Neural cell (in vitro differentiated cells): ENCODE measurements around the gene DNM1L. TPM values are rescaled to one million over a fixed set of nuclear protein-coding genes. Genes with fewer than 3 reads are reported as not detected.

Source experiments
- H2AFZ ChIP-seq: fragments of 200-600, 300-800 bp; sonication (generic), shearing (Covaris generic); 2 replicates; pipeline ENCODE4 v1.6.0; 2014; ENCODE audit warnings: low read depth, mild to moderate bottlenecking, antibody characterized with exemption, low read length, moderate library complexity
- H3F3A ChIP-seq: fragments of 200-600 bp; shearing (Covaris generic); 2 replicates; pipeline ENCODE4 v1.6.1; 2016; ENCODE audit warnings: mild to moderate bottlenecking, moderate library complexity, mixed read lengths, antibody characterized with exemption, low read length; ENCODE audit not compliant: insufficient read depth, poor library complexity, severe bottlenecking
- H3K27ac ChIP-seq: fragments of 200-600, 300-800 bp; sonication (generic), shearing (Covaris generic); 2 replicates; pipeline ENCODE4 v1.5.1; 2014; ENCODE audit warnings: mild to moderate bottlenecking, low read length, moderate library complexity
- H3K27me3 ChIP-seq: fragments of 300-800, 200-600 bp; sonication (generic), shearing (Covaris generic); 2 replicates; pipeline ENCODE4 v1.6.0; 2014; ENCODE audit warnings: mild to moderate bottlenecking, low read depth, low read length, moderate library complexity; ENCODE audit not compliant: insufficient read depth
- H3K36me3 ChIP-seq: fragments of 300-800, 200-600 bp; sonication (generic), shearing (Covaris generic); 2 replicates; pipeline ENCODE4 v1.5.1; 2014; ENCODE audit warnings: mild to moderate bottlenecking, antibody characterized with exemption, low read length, moderate library complexity; ENCODE audit not compliant: insufficient read depth
- H3K4me2 ChIP-seq: fragments of 300-800, 200-600 bp; sonication (generic), shearing (Covaris generic); 2 replicates; pipeline ENCODE4 v1.6.0; 2014; ENCODE audit warnings: mild to moderate bottlenecking, low read length
- H3K4me3 ChIP-seq: fragments of 300-800, 200-600 bp; sonication (generic), shearing (Covaris generic); 2 replicates; pipeline ENCODE4 v1.5.1; 2014; ENCODE audit warnings: mild to moderate bottlenecking, low read length, moderate library complexity
- H3K79me2 ChIP-seq: fragments of 200-600 bp; shearing (Covaris generic); replicated peaks from 2 replicates; pipeline ENCODE4 v1.6.0; 2014; ENCODE audit warnings: mild to moderate bottlenecking, low read length, moderate library complexity; ENCODE audit not compliant: insufficient read depth
- H3K9ac ChIP-seq: fragments of 300-800, 200-600 bp; sonication (generic), shearing (Covaris generic); 2 replicates; pipeline ENCODE4 v1.6.1; 2016; ENCODE audit warnings: mild to moderate bottlenecking, low read length, mixed read lengths
- H3K9me2 ChIP-seq: fragments of 200-600 bp; shearing (Covaris generic); 2 replicates; pipeline ENCODE4 v1.6.1; 2016; ENCODE audit warnings: mild to moderate bottlenecking, low read length, mixed read lengths; ENCODE audit not compliant: insufficient read depth
- H3K9me3 ChIP-seq: fragments of 200-600, 300-800 bp; sonication (generic), shearing (Covaris generic); 2 replicates; pipeline ENCODE4 v1.6.1; 2016; ENCODE audit warnings: mild to moderate bottlenecking, mixed run types, low read length, moderate library complexity, mixed read lengths
- H4K20me1 ChIP-seq: fragments of 200-600 bp; shearing (Covaris generic); 2 replicates; pipeline ENCODE4 v1.6.1; 2016; ENCODE audit warnings: mild to moderate bottlenecking, mixed run types; ENCODE audit not compliant: insufficient read depth
- EP300 ChIP-seq: fragments of 450-650 bp; conservative IDR thresholded peaks from 2 replicates; pipeline ENCODE4 v1.6.1; 2014; ENCODE audit warnings: antibody characterized with exemption, mild to moderate bottlenecking, moderate library complexity; ENCODE audit not compliant: poor library complexity, severe bottlenecking
- EZH2 ChIP-seq: fragments of 200-600, 300-800 bp; shearing (Covaris generic), sonication (generic); IDR thresholded peaks from 2 replicates; pipeline ENCODE4 v1.6.1; 2014; ENCODE audit warnings: antibody characterized with exemption, low read length, borderline replicate concordance, mild to moderate bottlenecking; ENCODE audit not compliant: insufficient read depth, poor library complexity, severe bottlenecking
- MXI1 ChIP-seq: fragments of 450-650 bp; conservative IDR thresholded peaks from 2 replicates; pipeline ENCODE4 v1.6.1; 2014; ENCODE audit warnings: antibody characterized with exemption, mild to moderate bottlenecking; ENCODE audit not compliant: poor library complexity, severe bottlenecking
- POLR2AphosphoS5 ChIP-seq: IDR thresholded peaks from 2 replicates; pipeline ENCODE4 v1.6.1; 2012
- RAD21 ChIP-seq: fragments of 450-650 bp; conservative IDR thresholded peaks from 2 replicates; pipeline ENCODE4 v1.6.1; 2014; ENCODE audit warnings: antibody characterized with exemption, mild to moderate bottlenecking, moderate library complexity
- SMC3 ChIP-seq: fragments of 450-650 bp; conservative IDR thresholded peaks from 2 replicates; pipeline ENCODE4 v1.6.1; 2014; ENCODE audit warnings: antibody characterized with exemption, mild to moderate bottlenecking, moderate library complexity; ENCODE audit not compliant: poor library complexity
- TAF1 ChIP-seq: IDR thresholded peaks from 2 replicates; pipeline ENCODE4 v1.6.1; 2012; ENCODE audit warnings: low read depth
- polyA plus RNA-seq: library from polyadenylated mRNA; depleted of rRNA; stranded (reverse); fragments of >200 nt; gene quantifications from 2 replicates; pipeline ENCODE4 v1.2.3, GENCODE V29; 2014
- TF ChIP-seq, protein P1 (sequence below): fragments of 450-650 bp; IDR thresholded peaks from 2 replicates; pipeline ENCODE4 v1.5.1; 2014; ENCODE audit warnings: antibody characterized with exemption, mild to moderate bottlenecking, moderate library complexity; ENCODE audit not compliant: poor library complexity, severe bottlenecking
- TF ChIP-seq, protein P2 (sequence below): IDR thresholded peaks from 2 replicates; pipeline ENCODE4 v1.6.1; 2012; ENCODE audit warnings: borderline replicate concordance

DNM1L gene
- polyA plus RNA-seq, 1 donor from 2014 or later: 182 TPM

DNA sequence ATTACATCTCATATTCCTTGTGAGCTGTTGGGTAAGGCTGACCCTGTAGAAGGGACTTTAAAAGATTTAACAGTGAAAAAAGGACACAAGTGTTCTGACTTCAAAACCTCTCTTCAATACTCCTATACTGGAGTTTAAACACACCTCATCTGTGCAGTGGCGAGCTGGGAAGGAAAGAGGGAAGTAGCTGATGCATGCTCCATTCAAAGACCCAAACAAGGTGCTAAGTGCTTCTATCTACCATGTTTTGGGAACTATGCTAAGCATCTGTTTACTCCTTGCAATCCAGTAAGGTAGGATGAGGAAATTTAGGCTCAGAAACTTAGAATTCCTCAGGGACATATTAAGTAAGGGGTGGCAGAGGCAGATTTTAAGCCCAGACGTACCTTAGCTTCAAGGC is 16.4 kb upstream of the DNM1L start:
- no peak overlapping the region for H3K27ac ChIP-seq
- H4K20me1 ChIP-seq: no peaks in the 10 kb centered on the region
- H3K27me3 ChIP-seq: no peaks in the 10 kb centered on the region
- H3K36me3 ChIP-seq: no peaks in the 10 kb centered on the region
- H3K4me3 ChIP-seq: no peak overlapping the region
- no peaks in the 10 kb centered on the region for H3K79me2 ChIP-seq
- H2AFZ ChIP-seq: no peak overlapping the region
- no peak overlapping the region for H3K4me2 ChIP-seq
- no peak for TF ChIP-seq EZH2
- no peak for TF ChIP-seq POLR2AphosphoS5
- TF ChIP-seq, protein P1, sequence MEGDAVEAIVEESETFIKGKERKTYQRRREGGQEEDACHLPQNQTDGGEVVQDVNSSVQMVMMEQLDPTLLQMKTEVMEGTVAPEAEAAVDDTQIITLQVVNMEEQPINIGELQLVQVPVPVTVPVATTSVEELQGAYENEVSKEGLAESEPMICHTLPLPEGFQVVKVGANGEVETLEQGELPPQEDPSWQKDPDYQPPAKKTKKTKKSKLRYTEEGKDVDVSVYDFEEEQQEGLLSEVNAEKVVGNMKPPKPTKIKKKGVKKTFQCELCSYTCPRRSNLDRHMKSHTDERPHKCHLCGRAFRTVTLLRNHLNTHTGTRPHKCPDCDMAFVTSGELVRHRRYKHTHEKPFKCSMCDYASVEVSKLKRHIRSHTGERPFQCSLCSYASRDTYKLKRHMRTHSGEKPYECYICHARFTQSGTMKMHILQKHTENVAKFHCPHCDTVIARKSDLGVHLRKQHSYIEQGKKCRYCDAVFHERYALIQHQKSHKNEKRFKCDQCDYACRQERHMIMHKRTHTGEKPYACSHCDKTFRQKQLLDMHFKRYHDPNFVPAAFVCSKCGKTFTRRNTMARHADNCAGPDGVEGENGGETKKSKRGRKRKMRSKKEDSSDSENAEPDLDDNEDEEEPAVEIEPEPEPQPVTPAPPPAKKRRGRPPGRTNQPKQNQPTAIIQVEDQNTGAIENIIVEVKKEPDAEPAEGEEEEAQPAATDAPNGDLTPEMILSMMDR: no peak
- no peak for TF ChIP-seq TAF1
- TF ChIP-seq MXI1: no peak
- TF ChIP-seq SMC3: no peak
- no peak for TF ChIP-seq EP300
- TF ChIP-seq, protein P2, sequence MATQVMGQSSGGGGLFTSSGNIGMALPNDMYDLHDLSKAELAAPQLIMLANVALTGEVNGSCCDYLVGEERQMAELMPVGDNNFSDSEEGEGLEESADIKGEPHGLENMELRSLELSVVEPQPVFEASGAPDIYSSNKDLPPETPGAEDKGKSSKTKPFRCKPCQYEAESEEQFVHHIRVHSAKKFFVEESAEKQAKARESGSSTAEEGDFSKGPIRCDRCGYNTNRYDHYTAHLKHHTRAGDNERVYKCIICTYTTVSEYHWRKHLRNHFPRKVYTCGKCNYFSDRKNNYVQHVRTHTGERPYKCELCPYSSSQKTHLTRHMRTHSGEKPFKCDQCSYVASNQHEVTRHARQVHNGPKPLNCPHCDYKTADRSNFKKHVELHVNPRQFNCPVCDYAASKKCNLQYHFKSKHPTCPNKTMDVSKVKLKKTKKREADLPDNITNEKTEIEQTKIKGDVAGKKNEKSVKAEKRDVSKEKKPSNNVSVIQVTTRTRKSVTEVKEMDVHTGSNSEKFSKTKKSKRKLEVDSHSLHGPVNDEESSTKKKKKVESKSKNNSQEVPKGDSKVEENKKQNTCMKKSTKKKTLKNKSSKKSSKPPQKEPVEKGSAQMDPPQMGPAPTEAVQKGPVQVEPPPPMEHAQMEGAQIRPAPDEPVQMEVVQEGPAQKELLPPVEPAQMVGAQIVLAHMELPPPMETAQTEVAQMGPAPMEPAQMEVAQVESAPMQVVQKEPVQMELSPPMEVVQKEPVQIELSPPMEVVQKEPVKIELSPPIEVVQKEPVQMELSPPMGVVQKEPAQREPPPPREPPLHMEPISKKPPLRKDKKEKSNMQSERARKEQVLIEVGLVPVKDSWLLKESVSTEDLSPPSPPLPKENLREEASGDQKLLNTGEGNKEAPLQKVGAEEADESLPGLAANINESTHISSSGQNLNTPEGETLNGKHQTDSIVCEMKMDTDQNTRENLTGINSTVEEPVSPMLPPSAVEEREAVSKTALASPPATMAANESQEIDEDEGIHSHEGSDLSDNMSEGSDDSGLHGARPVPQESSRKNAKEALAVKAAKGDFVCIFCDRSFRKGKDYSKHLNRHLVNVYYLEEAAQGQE: no peak
- TF ChIP-seq RAD21: no peak
- no peak overlapping the region for H3K9ac ChIP-seq
- H3K9me2 ChIP-seq: no peaks in the 10 kb centered on the region
- H3F3A ChIP-seq: no peaks in the 10 kb centered on the region
- H3K9me3 ChIP-seq: no peaks in the 10 kb centered on the region

DNA sequence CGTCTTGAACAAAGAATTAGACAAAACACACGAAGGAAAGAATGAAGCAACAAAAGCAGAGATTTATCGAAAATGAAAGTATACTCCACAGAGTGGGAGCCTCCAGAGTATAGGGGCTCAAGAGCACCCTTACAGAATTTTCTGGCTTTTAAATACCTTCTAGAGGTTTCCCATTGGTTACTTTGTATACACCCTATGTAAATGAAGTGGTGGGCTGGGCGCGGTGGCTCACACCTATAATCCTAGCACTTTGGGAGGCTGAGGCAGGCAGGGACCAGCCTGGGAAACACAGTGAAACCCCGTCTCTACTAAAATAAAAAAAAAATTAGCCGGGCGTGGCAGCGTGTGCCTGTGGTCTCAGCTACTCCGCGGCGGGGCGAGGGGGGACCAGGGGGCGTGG is 13.1 kb upstream of the DNM1L start:
- Histone ChIP-seq H4K20me1 (no peaks in the 10 kb centered on the region), H3K4me2 (no peak overlapping the region), H3K79me2 (no peaks in the 10 kb centered on the region), H3F3A (no peaks in the 10 kb centered on the region), H3K27ac (no peak overlapping the region), H2AFZ (no peak overlapping the region), H3K9ac (no peak overlapping the region), H3K4me3 (no peak overlapping the region), H3K9me3 (no peaks in the 10 kb centered on the region), H3K9me2 (no peaks in the 10 kb centered on the region), H3K27me3 (no peaks in the 10 kb centered on the region), H3K36me3 (no peaks in the 10 kb centered on the region)
- TF ChIP-seq EZH2: no peak
- no peak for TF ChIP-seq RAD21
- TF ChIP-seq, protein P2: no peak
- TF ChIP-seq TAF1: no peak
- TF ChIP-seq, protein P1: no peak
- no peak for TF ChIP-seq POLR2AphosphoS5
- TF ChIP-seq EP300: no peak
- TF ChIP-seq SMC3: no peak
- no peak for TF ChIP-seq MXI1
